SK-N-SH (cell line): ENCODE measurements around the gene SLC8A2. TPM values are rescaled to one million over a fixed set of nuclear protein-coding genes. Genes with fewer than 3 reads are reported as not detected.
A peak's percentile ranks its signal among the peaks of the same experiment; 100 is the strongest.

Experiments
- CTCF ChIA-PET: fragments of 300-600, 350-600 bp; formaldehyde crosslinking; extraction: SDS; loops from one replicate; lab custom pipeline; 2021; lab: Yijun Ruan, JAX
- POLR2A ChIA-PET: fragments of 350-600 bp; sonication (Branson Sonifier 250); formaldehyde crosslinking; extraction: SDS; loops from one replicate; lab custom pipeline; 2020; ENCODE audit warnings: antibody characterized with exemption, inconsistent platforms; lab: Yijun Ruan, JAX
- DNase-seq: peaks from one replicate; pipeline ENCODE4 v3.0.0; 2012
- H2AFZ ChIP-seq: fragments of 200-600 bp; sonication (generic); 2 replicates; pipeline ENCODE4 v1.8.1; 2016; ENCODE audit warnings: antibody characterized with exemption, mild to moderate bottlenecking, low read depth
- H3F3A ChIP-seq: fragments of 200-600 bp; sonication (generic); replicated peaks from 2 replicates; pipeline ENCODE3; 2016; ENCODE audit warnings: antibody characterized with exemption, mild to moderate bottlenecking; ENCODE audit not compliant: insufficient read depth
- H3K27ac ChIP-seq, 2 experiments: fragments of 200-500 bp in 1 of 2; fragments of 200-600 bp in 1 of 2; sonication (Bioruptor generic) in 1 of 2; sonication (generic), shearing (Covaris generic) in 1 of 2; 2 replicates each; pipeline versions ENCODE4 v1.5.1 to v1.6.1; 2014 to 2016; ENCODE audit warnings: low read depth in 2 of 2, inconsistent platforms in 1 of 2, low read length in 1 of 2, mild to moderate bottlenecking in 1 of 2, mixed read lengths in 1 of 2
- H3K27me3 ChIP-seq: fragments of 200-600 bp; sonication (generic), shearing (Covaris generic); 2 replicates; pipeline ENCODE4 v1.6.1; 2016; ENCODE audit warnings: mixed run types; ENCODE audit not compliant: insufficient read depth
- H3K36me3 ChIP-seq, 2 experiments: fragments of 200-500 bp in 1 of 2; fragments of 200-600 bp in 1 of 2; sonication (Bioruptor generic) in 1 of 2; sonication (generic) in 1 of 2; replicated peaks in 1 of 2; 2 replicates each; pipeline versions ENCODE3 to v1.5.1; 2014 to 2016; ENCODE audit warnings: low read length in 1 of 2, mild to moderate bottlenecking in 1 of 2; ENCODE audit not compliant: insufficient read depth in 2 of 2, control insufficient read depth in 1 of 2
- H3K4me1 ChIP-seq, 2 experiments: fragments of 200-500 bp in 1 of 2; fragments of 200-600 bp in 1 of 2; sonication (Bioruptor generic) in 1 of 2; sonication (generic), shearing (Covaris generic) in 1 of 2; 2 replicates each; pipeline versions ENCODE4 v1.5.1 to v1.6.1; 2014 to 2016; ENCODE audit warnings: low read depth in 1 of 2, low read length in 1 of 2, mixed run types in 1 of 2; ENCODE audit not compliant: insufficient read depth in 2 of 2, control insufficient read depth in 1 of 2
- H3K4me2 ChIP-seq: fragments of 200-600 bp; sonication (generic), shearing (Covaris generic); 2 replicates; pipeline ENCODE4 v1.6.1; 2017; ENCODE audit warnings: mixed run types
- H3K4me3 ChIP-seq, 2 experiments: fragments of 200-500 bp in 1 of 2; fragments of 200-600 bp in 1 of 2; sonication (Bioruptor generic) in 1 of 2; sonication (generic), shearing (Covaris generic) in 1 of 2; 2 replicates each; pipeline versions ENCODE4 v1.5.1 to v1.8.1; 2014 to 2016; ENCODE audit warnings: low read depth in 2 of 2, inconsistent platforms in 1 of 2, low read length in 1 of 2, mild to moderate bottlenecking in 1 of 2, mixed read lengths in 1 of 2, moderate library complexity in 1 of 2
- H3K79me2 ChIP-seq: fragments of 200-600 bp; sonication (generic); 2 replicates; pipeline ENCODE4 v1.8.1; 2017; ENCODE audit warnings: mild to moderate bottlenecking; ENCODE audit not compliant: insufficient read depth
- H3K9ac ChIP-seq: fragments of 200-600 bp; sonication (generic); 2 replicates; pipeline ENCODE4 v1.6.1; 2017; ENCODE audit warnings: mixed run types
- H3K9me2 ChIP-seq: fragments of 200-600 bp; sonication (generic); 2 replicates; pipeline ENCODE4 v1.6.1; 2017; ENCODE audit warnings: mixed run types
- H3K9me3 ChIP-seq: fragments of 200-600 bp; sonication (generic); 2 replicates; pipeline ENCODE4 v1.6.1; 2017; ENCODE audit warnings: mixed run types, mild to moderate bottlenecking, moderate library complexity
- H4K20me1 ChIP-seq: fragments of 200-600 bp; sonication (generic); 2 replicates; pipeline ENCODE4 v1.6.1; 2017; ENCODE audit warnings: mild to moderate bottlenecking, mixed run types; ENCODE audit not compliant: insufficient read depth
- GABPA ChIP-seq: IDR thresholded peaks from 2 replicates; pipeline ENCODE4 v1.4.0; 2012; ENCODE audit warnings: low read depth, mild to moderate bottlenecking
- MXI1 ChIP-seq: IDR thresholded peaks from 2 replicates; pipeline ENCODE4 v1.6.1; 2012; ENCODE audit warnings: mild to moderate bottlenecking, low read depth, low read length, improper control_type of control experiment
- POLR2AphosphoS5 ChIP-seq: IDR thresholded peaks from 2 replicates; pipeline ENCODE4 v1.6.1; 2012; ENCODE audit warnings: low read depth, low read length
- RFX5 ChIP-seq: IDR thresholded peaks from 2 replicates; pipeline ENCODE4 v1.6.1; 2012; ENCODE audit warnings: mild to moderate bottlenecking, improper control_type of control experiment, low read length
- TEAD4 ChIP-seq: IDR thresholded peaks from 2 replicates; pipeline ENCODE4 v1.4.0; 2012; ENCODE audit warnings: mild to moderate bottlenecking, borderline replicate concordance; ENCODE audit not compliant: insufficient read depth
- WGBS: methylation state at CpG from one replicate; pipeline ENCODE4 v1.1.6; 2017; ENCODE audit warnings: low lambda C conversion rate; 5-methylcytosine and 5-hydroxymethylcytosine counted together
- polyA plus RNA-seq, 3 experiments: library from polyadenylated mRNA; depleted of rRNA; stranded (reverse); fragments of >200 nt; gene quantifications; 2 replicates each; pipeline ENCODE4 v1.2.3, GENCODE V29; 2012
- TF ChIP-seq, protein P1 (sequence below): fragments of 150-350 bp; IDR thresholded peaks from 2 replicates; pipeline ENCODE4 v1.6.1; 2016; ENCODE audit warnings: mild to moderate bottlenecking, low read depth, low read length
- TF ChIP-seq, protein P2 (sequence below): IDR thresholded peaks from 2 replicates; pipeline ENCODE4 v1.6.1; 2012; ENCODE audit warnings: mild to moderate bottlenecking, low read depth, low read length, moderate library complexity
- TF ChIP-seq, protein P3 (sequence below): IDR thresholded peaks from 2 replicates; pipeline ENCODE4; 2012

SLC8A2 gene
- polyA plus RNA-seq, 1 of the 3 experiments (the other 2 are of a cell fraction): 0.58 TPM

DNA sequence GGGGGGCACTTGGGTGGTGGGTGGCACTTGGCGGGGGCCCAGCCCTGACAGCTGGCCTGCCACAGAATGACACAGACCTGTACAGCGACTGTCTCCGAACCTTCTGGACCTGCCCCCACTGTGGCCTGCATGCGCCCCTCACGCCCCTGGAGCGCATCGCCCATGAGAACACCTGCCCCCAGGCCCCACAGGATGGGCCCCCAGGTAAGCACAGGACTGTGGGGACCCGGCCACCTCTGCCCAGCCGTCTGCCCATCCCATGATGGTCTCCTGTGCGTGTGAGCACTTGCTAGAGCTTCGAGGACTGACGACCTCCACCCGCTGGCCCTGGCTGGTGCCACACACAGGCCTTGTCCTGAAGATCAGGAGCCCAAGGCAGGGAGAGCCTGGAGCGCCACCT, 90.6 kb downstream of the SLC8A2 start:
- no peaks in the 10 kb centered on the region for H3K79me2 ChIP-seq
- TF ChIP-seq GABPA (no peak), POLR2AphosphoS5 (0 out of 2 replicates have a peak, but pooled peaks have one; percentile 3)
- H3K4me3 ChIP-seq: no peak overlapping the region
- no peak overlapping the region for H3K4me2 ChIP-seq
- H3K27me3 ChIP-seq: no peaks in the 10 kb centered on the region
- POLR2A ChIA-PET: no interaction called here
- peaks cover 9% of the 10 kb centered on the region for H3F3A ChIP-seq
- no peak for DNase-seq
- H3K9ac ChIP-seq: no peak overlapping the region
- no peaks in the 10 kb centered on the region for H3K4me1 ChIP-seq
- H3K27ac ChIP-seq: no peak overlapping the region
- CTCF ChIA-PET: interaction anchor here (1.3 to 2.4 kb wide), 3 partner anchors 10 to 96 kb away, joined by 4 to 14 read pairs (median 5); no protein-coding TSS in a partner anchor
- no peak overlapping the region for H2AFZ ChIP-seq
- no peaks in the 10 kb centered on the region for H4K20me1 ChIP-seq
- H3K9me2 ChIP-seq: no peaks in the 10 kb centered on the region
- 97% methylated on average over 9 of the region's 14 CpGs for WGBS
- peaks cover 0 to 50% of the 10 kb centered on the region in 2 experiments for H3K36me3 ChIP-seq
- H3K9me3 ChIP-seq: no peaks in the 10 kb centered on the region

DNA sequence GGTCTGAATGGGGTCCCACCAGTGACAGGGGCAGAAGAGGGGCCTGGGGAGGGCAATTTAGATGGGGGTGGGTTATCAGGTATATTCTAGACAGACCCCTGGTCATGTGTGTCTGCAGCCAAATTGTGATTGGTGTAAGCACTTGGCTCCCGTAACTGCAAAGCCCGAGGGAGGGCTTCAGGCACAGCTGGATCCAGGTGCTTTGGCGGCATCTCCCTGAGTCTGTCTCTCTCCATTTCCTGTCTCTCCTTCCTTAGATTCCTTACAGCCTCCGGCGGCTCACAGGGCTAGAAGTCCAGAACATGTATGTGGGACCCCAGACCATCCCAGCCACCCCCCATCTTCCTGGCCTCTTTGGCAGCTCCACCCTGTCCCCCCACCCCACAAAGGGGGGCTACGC, 91.1 kb downstream of the SLC8A2 start:
- H3K9me3 ChIP-seq: no peaks in the 10 kb centered on the region
- no peak for TF ChIP-seq MXI1
- no peaks in the 10 kb centered on the region for H3K4me1 ChIP-seq
- H3K4me3 ChIP-seq: no peak overlapping the region
- H3K79me2 ChIP-seq: no peaks in the 10 kb centered on the region
- ChIA-PET CTCF (interaction anchor here (2.4 kb wide), 1 partner anchor 11 kb away, joined by 14 read pairs; no protein-coding TSS in a partner anchor), POLR2A (no interaction called here)
- 94% methylated on average over 6 of the region's 6 CpGs for WGBS
- H3K27ac ChIP-seq: no peak overlapping the region
- no peak overlapping the region for H2AFZ ChIP-seq
- H3K9me2 ChIP-seq: no peaks in the 10 kb centered on the region
- H3K36me3 ChIP-seq: peaks cover 0 to 55% of the 10 kb centered on the region in 2 experiments
- no peak overlapping the region for H3K9ac ChIP-seq
- peaks cover 9% of the 10 kb centered on the region for H3F3A ChIP-seq
- DNase-seq: no peak
- no peak overlapping the region for H3K4me2 ChIP-seq
- H4K20me1 ChIP-seq: no peaks in the 10 kb centered on the region
- H3K27me3 ChIP-seq: no peaks in the 10 kb centered on the region

DNA sequence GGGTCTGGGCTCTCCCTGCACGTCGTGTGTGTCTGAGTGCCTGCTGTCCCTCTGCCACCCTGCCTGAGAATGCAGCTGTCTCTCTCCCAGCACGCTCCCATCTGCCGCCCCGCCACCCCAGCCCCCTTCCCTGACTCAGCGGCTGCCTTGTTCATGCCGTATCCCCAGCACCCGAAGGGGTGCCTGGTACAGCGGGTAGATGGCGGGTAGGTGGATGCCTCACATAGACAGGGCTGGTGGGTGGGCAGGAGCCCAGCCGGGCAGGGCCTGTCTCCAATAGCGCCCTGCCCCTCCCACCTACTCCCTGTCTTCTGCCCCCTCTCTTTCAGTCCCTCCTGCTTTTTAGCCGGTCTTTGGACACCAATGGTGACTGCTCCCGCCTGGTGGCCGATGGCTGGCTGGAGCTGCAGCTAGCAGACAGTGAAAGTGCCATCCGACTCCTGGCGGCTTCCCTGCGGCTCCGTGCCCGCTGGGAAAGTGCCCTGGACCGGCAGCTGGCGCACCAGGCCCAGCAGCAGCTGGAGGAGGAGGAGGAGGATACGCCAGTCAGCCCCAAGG, 92.2 kb downstream of the SLC8A2 start:
- H4K20me1 ChIP-seq: no peaks in the 10 kb centered on the region
- H3K9ac ChIP-seq: no peak overlapping the region
- H2AFZ ChIP-seq: no peak overlapping the region
- peaks cover 0 to 66% of the 10 kb centered on the region in 2 experiments for H3K36me3 ChIP-seq
- WGBS: 98% methylated on average over 20 of the region's 23 CpGs
- POLR2A ChIA-PET: no interaction called here
- no peak for DNase-seq
- peaks cover 9% of the 10 kb centered on the region for H3F3A ChIP-seq
- CTCF ChIA-PET: interaction anchor here (1.5 to 2.4 kb wide), 2 partner anchors 12 to 31 kb away, joined by 3 to 14 read pairs; partner anchors contain the start of gene DHX34
- no peaks in the 10 kb centered on the region for H3K4me1 ChIP-seq
- H3K27me3 ChIP-seq: no peaks in the 10 kb centered on the region
- no peak overlapping the region for H3K27ac ChIP-seq
- no peaks in the 10 kb centered on the region for H3K9me3 ChIP-seq
- H3K4me2 ChIP-seq: no peak overlapping the region
- H3K9me2 ChIP-seq: no peaks in the 10 kb centered on the region
- H3K4me3 ChIP-seq: no peak overlapping the region
- no peaks in the 10 kb centered on the region for H3K79me2 ChIP-seq
- TF ChIP-seq RFX5 (no peak), GABPA (no peak), TEAD4 (no peak)
- TF ChIP-seq, protein P1, sequence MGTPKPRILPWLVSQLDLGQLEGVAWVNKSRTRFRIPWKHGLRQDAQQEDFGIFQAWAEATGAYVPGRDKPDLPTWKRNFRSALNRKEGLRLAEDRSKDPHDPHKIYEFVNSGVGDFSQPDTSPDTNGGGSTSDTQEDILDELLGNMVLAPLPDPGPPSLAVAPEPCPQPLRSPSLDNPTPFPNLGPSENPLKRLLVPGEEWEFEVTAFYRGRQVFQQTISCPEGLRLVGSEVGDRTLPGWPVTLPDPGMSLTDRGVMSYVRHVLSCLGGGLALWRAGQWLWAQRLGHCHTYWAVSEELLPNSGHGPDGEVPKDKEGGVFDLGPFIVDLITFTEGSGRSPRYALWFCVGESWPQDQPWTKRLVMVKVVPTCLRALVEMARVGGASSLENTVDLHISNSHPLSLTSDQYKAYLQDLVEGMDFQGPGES: no peak
- TF ChIP-seq, protein P2, sequence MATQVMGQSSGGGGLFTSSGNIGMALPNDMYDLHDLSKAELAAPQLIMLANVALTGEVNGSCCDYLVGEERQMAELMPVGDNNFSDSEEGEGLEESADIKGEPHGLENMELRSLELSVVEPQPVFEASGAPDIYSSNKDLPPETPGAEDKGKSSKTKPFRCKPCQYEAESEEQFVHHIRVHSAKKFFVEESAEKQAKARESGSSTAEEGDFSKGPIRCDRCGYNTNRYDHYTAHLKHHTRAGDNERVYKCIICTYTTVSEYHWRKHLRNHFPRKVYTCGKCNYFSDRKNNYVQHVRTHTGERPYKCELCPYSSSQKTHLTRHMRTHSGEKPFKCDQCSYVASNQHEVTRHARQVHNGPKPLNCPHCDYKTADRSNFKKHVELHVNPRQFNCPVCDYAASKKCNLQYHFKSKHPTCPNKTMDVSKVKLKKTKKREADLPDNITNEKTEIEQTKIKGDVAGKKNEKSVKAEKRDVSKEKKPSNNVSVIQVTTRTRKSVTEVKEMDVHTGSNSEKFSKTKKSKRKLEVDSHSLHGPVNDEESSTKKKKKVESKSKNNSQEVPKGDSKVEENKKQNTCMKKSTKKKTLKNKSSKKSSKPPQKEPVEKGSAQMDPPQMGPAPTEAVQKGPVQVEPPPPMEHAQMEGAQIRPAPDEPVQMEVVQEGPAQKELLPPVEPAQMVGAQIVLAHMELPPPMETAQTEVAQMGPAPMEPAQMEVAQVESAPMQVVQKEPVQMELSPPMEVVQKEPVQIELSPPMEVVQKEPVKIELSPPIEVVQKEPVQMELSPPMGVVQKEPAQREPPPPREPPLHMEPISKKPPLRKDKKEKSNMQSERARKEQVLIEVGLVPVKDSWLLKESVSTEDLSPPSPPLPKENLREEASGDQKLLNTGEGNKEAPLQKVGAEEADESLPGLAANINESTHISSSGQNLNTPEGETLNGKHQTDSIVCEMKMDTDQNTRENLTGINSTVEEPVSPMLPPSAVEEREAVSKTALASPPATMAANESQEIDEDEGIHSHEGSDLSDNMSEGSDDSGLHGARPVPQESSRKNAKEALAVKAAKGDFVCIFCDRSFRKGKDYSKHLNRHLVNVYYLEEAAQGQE: no peak
- TF ChIP-seq, protein P3, sequence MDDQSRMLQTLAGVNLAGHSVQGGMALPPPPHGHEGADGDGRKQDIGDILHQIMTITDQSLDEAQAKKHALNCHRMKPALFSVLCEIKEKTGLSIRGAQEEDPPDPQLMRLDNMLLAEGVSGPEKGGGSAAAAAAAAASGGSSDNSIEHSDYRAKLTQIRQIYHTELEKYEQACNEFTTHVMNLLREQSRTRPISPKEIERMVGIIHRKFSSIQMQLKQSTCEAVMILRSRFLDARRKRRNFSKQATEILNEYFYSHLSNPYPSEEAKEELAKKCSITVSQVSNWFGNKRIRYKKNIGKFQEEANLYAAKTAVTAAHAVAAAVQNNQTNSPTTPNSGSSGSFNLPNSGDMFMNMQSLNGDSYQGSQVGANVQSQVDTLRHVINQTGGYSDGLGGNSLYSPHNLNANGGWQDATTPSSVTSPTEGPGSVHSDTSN: no peak
